Heart left ventricle (tissue), 13 donors: ENCODE data around the gene SSX1.
"Not testable (repeated sequence)": the region's sequence is repeated elsewhere in the genome, so short reads cannot be mapped to it uniquely, and the experiment has no call there.

ENCODE experiments used
- CTCF ChIP-seq, 12 donors: fragments of 200-600 bp; sonication (generic) in 4 of 12; IDR thresholded peaks; one replicate each; pipeline versions ENCODE4 v1.5.0 to v1.8.0; 2018 to 2022; ENCODE audit warnings: antibody characterized with exemption in 12 of 12, mild to moderate bottlenecking in 5 of 12
- POLR2A ChIP-seq, 2 donors: fragments of 450-650 bp; IDR thresholded peaks; one replicate each; pipeline ENCODE4 v1.6.1; 2017; ENCODE audit warnings: antibody characterized with exemption in 2 of 2, mild to moderate bottlenecking in 2 of 2, moderate library complexity in 2 of 2
- donor health status: ischemic (EF 13 %, LVEDD 7.1; RV severe dilation, severe dysfunction).
- donor health status: DM: no; HTN: yes; CAD: no.
- donor health status: DM: no; HTN: no; CAD: no.
- donor health status: ischemic (EF 25% LVEDD 6.9; RV normal size, moderate dysfunction).
- donor health status: ischemic (EF 25% LVEDD 5.7; RV mildly dilated, moderate dysfunction).
- donor health status: ischemic (EF 35%, LVEDD 5.7; RV mildly dilated, moderate dysfunction).
- donor health status: nonischemic (EF 11% LVEDD 7.7; RV severe dilation, severe dysfunction).
- donor health status: DM: yes; HTN: yes; CAD: no.
- donor health status: PGD.
- donor health status: ischemic (EF 29% LVEDD 5.4; RV normal size, mild dysfunction).
- donor health status: nonischemic (EF 23%, LVEDD 6.1; RV moderate dilation, normal function).

GRCh38 chrX:48313996-48314395 is 58.8 kb downstream of the SSX1 start:
- not testable (repeated sequence) for TF ChIP-seq POLR2A, CTCF (IDR thresholded peaks at IDR 0.05)
